GM15510 (cell line): ENCODE results near the gene FHOD1.

Source experiments
- POLR2A ChIP-seq: IDR thresholded peaks from 3 replicates; pipeline ENCODE4 v1.6.1; 2011; ENCODE audit warnings: borderline replicate concordance; ENCODE audit not compliant: insufficient read length; ENCODE audit errors: extremely low read depth

The FHOD1 gene

GRCh38 chr16:67260426-67261063 is 13.3 kb upstream of the FHOD1 start:
- no peak for TF ChIP-seq POLR2A

DNA sequence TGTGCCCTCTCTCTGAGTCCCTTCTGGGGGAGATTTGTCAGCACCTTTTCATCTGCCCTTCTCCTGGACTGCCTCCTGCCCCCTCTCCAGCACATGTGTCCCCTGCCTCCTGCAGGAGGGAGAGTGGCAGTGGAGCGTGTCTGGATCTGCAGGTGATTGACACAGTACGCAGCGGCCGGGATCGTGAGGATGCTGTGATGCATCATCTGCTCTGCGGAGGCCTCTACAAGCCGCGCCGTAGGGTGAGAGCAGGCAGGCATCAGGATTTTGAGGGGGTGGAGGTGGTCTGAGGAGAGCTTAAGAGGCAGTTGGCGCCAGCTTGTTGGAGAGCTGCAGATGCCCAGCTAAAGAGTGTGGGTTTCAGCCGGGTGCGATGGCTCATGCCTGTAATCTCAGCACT is 12.4 kb upstream of the FHOD1 start:
- no peak for TF ChIP-seq POLR2A

DNA sequence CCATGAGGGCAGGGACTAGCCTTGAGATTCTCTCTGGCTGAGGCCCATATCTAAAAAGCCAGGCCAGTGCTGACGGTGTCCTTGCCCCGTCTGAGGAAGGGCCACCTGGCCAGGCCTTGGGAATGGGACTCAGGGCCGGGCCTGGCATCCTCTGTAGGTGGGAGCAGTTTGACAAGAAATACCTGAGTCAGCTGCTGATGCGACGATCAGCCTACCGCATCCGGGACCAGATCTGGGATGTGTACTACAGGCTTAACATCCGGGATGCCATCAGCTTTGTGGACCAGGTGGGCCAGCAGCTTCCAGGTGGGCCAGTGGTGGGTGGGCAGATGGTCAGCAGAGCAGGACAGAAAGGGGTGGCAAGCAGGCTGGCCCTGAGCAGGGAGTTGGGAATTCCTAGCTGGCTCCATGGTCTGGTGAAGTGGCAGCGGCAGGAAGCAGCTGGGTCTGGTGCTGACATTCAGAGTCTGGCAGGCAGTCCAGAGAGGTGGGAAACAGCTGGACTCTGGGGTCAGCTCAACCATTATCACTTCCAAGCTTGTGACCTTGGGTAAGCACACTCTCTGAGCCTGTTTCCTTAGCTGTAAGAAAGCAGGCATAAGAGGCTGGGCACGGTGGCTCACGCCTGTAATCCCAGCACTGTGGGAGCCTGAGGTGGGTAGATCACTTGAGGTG is 11.0 kb upstream of the FHOD1 start:
- TF ChIP-seq POLR2A = no peak

DNA sequence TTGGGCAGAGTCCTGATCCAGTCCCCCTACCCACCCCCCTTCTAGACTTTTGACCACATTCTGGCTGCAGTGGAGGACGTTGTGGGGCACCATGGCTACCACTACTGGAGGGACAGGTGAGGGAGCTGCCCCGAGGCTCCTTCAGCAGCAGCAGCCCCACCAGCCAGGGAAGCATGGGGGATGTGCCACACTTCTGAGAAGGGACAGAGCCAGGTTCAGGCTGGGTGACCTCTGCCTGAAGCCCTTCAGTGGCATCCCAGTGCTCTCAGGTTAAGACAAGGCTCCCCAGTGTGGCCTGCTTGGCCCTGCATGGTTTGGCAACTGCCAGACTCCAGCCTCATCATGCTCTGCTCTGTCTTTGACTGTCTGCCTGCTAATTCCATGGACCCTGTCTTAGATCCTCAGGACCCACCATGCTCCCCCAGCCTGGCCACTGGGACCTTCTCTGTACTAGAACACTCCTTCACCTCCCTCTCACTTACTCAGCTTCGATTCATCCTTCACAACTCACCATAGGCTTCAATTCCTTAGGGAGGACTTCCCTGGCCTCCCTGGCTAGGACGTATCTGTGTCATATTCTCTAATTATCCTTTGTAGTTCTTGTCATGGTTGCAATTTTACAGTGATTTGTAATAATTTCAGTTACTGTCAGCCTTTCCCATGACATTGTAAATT is 10.3 kb upstream of the FHOD1 start:
- no peak for TF ChIP-seq POLR2A

DNA sequence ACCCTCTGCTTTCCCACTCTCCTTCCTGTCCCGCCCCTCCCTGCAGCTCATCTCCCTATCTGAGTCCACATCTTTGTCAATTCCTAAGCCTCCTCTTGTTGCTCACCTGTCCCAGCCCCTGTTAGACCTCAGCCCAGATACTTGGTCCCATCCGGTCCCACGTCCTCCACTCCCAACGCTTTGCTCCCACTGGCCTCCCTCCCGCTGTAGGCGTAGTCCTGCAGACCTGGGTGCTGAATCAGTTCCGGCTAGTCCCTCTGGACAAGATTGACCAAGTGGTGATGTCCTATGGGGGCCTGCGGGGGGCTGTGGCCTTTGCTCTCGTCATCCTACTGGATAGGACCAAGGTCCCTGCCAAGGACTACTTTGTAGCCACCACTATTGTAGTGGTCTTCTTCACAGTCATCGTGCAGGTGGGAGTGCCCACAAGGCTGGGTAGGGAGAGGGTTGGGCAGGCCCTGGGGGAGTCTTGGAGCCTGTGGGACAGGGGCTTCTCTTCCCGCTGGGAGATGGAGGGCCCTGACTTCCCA is 9.5 kb upstream of the FHOD1 start:
- no peak for TF ChIP-seq POLR2A

DNA sequence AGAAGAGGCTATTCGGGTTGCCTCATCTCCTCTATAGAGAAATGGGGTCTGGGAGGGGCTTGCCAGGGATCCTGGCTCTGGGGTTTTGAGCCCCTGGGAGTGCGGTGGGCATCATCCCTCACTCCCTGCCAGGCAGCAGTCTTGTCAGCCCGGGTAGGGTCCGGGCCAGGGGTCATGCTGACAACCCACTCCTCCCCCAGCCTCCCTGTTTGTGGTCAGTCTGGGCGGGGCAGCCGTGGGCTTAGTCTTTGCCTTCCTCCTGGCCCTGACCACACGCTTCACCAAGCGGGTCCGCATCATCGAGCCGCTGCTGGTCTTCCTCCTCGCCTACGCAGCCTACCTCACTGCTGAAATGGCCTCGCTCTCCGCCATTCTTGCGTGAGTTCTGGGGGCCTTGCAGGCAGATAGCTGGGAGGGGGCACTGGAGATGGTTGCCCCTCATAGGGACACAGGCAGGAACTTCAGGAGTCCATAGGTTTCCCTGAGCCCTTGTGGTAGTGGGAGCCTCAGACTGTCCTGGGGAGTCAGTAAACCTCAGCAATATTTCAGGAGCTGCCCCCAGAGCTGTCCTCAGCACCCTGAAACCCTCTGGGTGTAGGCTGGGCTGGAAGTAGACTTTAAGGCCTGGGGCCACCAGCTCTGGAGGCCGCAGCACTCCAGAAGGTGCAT is 8.4 kb upstream of the FHOD1 start:
- no peak for TF ChIP-seq POLR2A

- TF ChIP-seq POLR2A = no peak
These were observed 7.7 kb upstream of the FHOD1 start for GRCh38 chr16:67254801-67255552.

- TF ChIP-seq POLR2A = no peak
These were observed 5.6 kb upstream of the FHOD1 start for GRCh38 chr16:67252609-67253497.

GRCh38 chr16:67250045-67250327 is 2.7 kb upstream of the FHOD1 start:
- TF ChIP-seq POLR2A = no peak

DNA sequence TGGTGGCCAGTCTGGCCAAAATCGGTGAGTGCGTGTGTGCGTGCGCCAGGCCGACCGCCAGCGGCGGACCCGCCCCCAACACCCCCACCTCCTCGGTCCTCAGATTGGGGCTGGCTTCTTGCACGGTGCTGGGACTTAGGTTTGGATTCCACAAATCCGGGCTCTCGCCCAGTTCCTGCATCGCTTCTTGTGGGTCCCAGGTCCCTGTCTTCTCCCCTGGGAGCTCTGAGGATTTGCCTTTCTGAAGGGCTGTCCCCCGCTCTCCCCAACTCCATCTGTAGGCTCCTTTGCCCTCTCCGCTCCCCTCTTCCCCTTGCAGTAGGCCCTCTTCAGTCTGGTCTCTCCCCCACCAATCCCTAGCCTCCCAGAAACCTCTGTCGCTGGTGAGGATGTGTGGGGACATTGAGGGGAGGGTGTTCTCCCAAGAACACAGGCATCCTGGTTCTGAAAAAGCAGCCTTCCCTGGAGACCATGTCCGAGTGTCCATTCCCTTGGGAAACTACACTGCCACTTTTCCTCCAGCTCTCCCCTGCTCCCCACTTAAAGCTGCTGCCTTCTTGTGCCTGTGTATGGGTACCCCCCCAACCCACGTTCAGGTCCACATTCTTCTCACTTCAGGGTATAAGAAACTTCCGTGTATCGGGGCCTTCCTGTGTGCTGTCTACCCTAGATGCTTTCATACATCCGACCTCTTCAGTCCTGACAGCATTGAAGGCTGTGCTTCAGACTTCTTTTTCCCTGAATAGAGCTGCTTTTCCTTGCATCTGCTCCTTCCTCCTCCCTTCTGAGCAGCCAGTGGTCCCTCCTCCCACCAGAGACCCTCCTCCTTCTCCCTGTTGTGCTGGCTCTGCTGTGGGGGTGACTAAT is 2.1 kb upstream of the FHOD1 start:
- no peak for TF ChIP-seq POLR2A

DNA sequence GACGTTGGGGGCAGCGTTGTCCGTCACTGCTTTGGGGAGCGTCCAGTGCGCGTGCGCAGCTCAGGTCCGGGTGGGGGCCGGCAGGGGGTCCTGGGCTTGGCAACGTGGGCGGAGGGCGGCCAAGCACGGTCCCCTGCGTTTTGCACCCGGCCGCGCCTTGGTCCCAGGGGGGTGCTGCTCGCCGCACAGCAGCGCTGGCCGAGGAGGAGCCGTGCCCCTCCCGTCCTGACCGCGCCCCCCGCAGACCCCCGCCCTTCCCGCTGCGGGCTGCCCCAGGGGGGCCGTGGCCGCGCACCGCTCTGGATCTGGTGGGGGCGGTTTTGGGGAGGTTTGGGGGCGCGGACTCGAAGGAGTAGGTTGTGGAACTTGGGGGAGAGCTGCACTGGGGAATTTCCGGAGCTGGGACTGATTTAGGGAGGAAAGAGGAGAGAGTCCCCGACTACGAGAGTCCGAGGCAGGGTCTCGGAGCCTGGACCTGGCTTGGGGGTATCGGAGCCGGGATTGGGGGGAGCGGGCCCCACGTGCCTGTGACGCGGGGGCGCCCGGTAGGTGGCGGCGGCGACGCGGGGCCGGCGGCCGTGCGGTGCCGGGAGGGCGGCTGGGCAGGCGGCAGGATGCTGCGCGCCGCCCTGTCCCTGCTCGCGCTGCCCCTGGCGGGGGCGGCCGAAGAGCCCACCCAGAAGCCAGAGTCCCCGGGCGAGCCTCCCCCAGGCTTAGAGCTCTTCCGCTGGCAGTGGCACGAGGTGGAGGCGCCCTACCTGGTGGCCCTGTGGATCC is 1.3 kb upstream of the FHOD1 start, which contains the start of gene SLC9A5:
TSS of gene SLC9A5 (plus strand) at position 579 of the 777 bp plus-strand sequence. CDS start at position 615, 36 bp downstream.
- peak; percentile 31 for TF ChIP-seq POLR2A

- no peak for TF ChIP-seq POLR2A
These were observed 756 bp upstream of the FHOD1 start for GRCh38 chr16:67248073-67248400.

DNA sequence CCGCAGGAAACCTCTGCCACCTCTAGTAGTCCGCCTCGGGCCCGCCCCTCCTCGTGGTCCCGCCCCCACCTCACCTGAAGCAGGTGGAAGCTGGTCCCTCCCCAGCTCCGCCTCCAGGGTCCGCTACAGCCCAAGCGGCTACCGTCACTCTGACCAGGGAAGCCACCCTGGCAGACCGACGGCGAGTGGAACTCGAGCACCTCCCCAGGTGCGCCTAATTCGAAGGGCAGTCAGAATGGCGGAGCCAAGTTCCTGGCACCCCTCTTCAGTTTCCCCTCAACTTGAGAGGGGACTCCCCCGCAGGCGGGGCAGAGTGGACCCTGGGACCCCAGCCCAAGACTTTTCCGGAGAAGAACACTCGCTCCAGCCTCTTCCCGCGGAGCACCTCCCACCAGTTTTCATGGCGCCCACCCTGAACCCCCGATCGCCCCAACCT is 507 bp downstream of the FHOD1 start:
- no peak for TF ChIP-seq POLR2A
